HG03280 (cell line): ENCODE data around the gene CCL8.
"Not testable (repeated sequence)": the region's sequence is repeated elsewhere in the genome, so short reads cannot be mapped to it uniquely, and the experiment has no call there.

ENCODE experiments used
- ATAC-seq: cut with Tn5 transposase; IDR thresholded peaks from one replicate; pipeline ENCODE4 v1.9.1; 2021; ENCODE audit warnings: mild to moderate bottlenecking, moderate library complexity; ENCODE audit not compliant: unreplicated experiment

The CCL8 gene

DNA sequence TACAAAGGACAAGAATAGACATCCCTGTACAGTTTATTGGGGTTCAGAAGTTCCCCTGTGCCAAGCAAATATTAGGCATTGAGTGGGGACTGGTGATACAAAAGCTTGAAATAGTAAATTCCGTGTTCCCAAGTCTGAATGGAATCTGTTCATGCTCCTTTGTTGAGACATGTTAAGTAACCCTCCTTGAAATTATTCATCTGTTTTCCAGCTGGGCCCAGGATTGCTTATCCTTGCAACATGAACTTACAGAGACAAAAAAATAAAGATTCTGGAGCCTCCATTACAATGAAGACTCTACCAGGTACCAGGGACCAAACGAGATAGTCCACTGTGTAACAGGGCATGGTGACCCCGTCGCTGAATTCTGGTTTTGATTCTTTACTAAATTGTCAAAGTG lies 6.1 kb upstream of the CCL8 start:
- ATAC-seq = no peak

DNA sequence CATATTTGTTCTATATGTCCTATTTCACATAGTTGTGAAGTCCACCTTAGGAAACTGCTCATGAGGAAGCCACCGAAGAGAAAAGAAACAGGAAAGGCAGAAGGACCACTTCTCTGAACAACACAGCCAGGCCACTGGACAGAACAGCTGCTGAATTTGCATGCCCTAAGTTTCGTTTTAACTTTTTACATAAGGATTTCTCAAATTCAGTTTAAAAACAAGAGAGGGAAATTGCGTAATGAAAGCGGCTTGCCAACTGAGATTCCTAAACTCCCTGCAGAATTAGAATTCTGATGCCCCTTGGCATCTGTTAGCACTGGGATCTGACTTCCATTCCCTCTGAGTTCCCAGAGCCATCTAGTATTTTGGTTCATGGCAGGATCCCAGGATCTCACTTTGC lies 5.0 kb upstream of the CCL8 start:
- ATAC-seq = no peak

DNA sequence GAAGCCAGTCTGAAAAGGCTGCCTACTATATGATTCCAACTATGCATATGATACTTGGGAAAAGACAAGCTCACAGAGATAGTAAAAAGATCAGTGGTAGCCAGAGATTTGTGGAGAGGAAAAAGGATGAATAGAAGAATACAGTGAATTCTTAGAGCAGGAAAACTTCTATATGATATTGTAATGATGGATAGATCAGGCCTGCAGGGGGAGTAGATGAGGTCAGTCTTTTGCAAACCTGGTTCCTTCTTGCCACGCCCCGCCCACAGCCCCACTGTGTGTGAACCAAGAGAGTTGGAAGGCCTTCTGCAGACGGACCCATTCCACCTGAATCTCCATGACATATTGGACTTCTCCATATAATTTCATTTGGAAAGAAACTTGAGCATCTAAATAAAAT lies 761 bp upstream of the CCL8 start:
- no peak for ATAC-seq

DNA sequence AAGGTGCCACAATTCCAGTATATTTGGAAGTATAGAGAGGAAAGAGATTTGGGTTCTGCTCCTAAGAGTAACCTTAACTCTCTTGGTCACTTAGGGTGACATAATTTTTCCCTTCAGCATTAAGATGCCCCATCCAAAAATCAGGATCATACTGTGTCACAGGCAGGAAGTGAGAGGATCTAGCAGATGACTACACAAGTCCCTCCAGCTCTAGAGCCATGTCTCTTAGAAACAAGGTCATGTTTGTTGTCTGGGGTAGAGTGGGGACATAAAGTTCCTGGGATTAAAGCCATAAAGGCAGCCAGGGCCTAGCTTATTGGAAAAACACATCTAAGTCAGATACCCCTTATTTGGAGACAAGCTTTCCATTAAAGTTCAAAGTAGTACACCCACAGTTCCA lies 2.7 kb downstream of the CCL8 start:
- no peak for ATAC-seq

DNA sequence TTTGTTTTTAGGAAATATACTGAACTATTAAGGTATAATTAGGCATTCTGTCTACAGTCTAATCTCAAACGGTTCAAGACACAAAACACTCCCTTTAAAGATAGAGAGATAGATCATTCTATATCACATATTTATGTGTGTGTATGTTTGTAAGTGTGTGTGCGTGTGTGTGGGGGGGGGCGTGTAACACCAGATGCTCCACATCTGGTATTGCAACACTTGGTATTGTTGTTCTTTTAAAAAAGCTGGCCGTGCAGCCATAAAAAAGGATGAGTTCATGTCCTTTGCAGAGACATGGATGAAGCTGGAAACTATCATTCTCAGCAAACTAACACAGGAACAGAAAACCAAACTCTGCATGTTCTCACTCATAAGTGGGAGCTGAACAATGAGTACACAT lies 8.3 kb downstream of the CCL8 start:
- not testable (repeated sequence) for ATAC-seq

DNA sequence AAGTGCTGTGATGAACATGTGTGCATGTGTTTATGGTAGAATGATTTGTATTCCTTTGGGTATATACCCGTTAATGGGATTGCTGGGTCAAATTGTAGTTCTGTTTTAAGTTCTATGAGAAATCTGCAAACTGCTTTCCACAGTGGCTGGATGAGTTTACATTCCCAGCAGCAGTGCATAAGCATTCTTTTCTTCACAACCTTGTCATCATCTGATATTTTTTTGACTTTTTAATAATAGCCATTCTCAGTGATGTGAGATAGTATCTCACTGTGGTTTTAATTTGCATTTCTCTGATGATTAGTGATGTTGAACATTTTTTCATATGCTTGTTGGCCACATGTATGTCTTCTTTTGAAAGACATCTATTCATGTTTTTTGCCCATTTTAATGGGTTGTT lies 18.5 kb downstream of the CCL8 start:
- ATAC-seq = no peak

DNA sequence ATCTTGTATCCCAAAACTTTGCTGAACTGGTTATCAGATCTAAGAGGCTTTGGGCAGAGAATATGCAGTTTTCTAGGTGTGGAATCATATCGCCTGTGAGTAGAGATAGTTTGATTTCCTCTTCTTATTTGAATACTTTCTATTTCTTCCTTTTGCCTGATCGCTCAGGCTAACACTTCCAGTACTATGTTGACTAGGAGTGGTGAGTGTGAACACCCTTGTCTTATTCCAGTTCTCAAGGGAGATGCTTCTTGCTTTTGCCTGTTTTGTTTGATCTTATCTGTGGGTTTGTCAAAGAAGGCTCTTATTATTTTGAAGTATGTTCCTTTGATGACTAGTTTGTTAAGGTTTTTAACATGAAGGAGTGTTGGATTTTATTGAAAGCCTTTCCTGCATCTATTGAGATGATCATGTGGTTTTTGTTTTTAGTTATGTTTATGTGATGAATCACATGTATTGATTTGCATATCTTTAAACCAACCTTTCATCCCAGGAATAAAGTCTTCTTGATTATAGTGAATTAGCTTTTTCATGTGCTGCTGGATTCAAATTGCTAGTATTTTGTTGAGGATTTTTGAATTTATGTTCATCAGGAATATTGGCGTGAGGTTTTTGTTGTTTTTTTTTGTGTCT lies 20.0 kb downstream of the CCL8 start:
- no peak for ATAC-seq

DNA sequence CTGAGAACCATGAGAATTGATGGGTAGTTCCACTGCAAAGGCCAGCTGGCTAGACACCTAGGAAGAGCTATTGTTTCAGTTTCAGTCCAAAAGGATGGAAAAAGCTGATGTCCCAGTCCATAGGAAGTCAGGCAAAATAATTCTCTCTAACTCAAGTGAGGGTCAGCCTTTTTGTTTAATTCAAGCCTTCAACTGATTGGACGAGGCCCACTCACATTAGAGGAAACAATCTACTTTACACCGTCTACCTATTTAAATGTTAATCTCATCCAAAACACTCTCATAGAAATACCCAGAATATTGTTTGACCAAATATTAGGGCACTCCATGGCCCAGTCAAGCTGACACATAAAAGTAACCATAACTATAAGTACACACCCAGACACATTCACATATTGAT lies 22.7 kb downstream of the CCL8 start:
- ATAC-seq = no peak

DNA sequence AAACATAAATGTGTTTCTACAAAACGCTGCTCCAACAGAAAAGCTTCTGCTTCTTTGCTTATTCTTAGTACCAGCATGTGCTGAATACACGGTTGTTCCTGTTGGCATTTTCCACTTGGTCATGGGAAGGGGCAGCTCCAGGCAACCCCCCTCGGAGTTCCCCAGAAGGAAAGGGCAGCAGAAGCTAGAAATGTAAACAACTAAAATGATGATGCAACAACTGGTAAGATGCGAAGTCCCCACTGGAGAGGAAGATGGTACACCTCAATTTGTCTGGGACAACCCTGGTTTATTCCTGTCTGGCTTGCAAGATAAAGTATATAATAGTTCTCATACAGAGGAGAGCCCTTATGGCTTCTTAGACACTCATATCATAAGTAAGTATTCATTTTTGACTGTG lies 27.8 kb downstream of the CCL8 start:
- ATAC-seq = no peak

DNA sequence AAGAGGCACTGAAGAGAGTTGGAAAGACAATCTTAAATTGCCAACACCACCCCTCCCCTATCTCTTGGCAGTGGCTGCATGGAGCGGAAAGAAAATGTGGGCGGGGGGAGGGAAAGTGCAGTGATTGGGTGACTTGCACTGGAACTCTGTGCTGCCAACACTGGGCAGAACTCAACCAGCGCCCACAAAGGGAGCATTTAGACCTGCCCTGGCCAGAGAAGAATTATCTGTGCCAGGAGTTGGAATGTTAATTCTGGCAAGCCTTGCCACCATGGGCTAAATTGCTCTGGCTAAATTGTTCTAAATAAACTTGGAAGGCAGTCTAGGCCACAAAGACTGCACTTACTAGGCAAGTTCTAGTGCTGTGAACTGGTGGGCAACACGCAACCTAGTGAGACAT lies 30.5 kb downstream of the CCL8 start:
- no peak for ATAC-seq

DNA sequence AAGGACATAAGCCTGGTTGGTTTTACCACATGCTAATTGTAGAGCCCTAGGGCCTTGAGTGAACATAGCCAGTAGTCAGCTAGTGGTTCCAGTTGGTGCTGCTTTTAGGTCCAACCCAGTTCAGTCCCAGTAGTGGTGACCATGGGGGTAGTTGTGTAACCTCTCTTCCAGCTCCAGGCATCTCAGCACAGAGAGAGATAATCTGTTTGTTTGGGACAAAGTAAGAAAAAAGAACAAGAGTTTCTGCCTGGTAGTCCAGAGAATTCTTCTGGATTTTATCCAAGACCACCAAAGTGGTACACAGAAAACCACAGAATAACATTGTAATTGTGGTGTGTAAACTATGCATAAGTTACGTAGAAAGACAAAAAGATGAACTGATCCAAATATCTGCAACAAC lies 31.9 kb downstream of the CCL8 start:
- ATAC-seq = no peak

DNA sequence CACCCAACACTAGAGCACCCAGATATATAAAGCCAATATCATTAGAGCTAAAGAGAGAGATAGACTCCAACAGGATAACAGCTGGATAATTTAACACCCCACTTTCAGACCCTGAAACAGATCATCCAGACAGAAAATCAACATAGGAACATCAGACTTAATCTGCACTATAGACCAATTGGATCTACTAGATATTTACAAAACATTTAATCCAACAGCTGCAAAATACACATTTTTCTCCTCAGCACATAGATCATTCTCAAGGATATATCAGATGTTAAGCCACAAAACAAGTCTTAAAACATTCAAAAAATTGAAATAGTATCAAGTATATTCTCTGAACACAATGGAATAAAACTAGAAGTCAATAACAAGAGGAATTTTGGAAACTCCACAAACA lies 33.0 kb downstream of the CCL8 start:
- ATAC-seq = no peak

DNA sequence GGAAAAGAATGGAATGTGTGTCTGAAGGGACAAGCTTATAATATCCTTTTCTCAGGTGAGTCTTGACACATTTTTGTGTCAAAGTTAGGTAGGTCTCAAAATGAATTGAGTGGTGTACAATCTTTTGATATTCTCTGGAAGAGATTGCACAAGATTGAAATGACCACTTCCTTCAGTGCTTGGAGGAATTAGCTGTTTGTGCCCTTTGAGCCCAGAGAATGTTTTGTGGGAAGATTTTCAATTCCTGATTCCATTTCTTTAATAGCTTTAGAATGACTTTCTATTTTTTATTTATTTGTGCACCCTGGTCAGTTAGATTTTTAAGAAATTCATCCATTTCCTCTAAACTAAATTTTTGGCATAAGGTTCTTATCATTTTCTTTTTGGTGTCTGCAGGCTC lies 35.4 kb downstream of the CCL8 start:
- no peak for ATAC-seq

DNA sequence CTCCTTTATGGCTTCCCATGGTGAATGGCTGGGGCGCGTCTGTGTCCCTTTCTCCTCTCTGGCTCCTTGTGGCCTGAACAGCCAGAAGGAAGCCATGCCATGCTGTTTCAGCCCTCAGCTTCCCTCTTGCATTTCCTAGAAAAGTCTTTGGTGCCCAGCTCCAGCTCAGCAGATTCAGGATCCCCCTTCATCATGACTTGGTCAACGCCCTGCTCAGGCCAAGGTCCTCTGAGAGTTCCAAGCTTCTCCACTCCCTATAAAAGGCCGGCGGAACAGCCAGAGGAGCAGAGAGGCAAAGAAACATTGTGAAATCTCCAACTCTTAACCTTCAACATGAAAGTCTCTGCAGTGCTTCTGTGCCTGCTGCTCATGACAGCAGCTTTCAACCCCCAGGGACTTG lies 37.0 kb downstream of the CCL8 start, which contains the start of gene CCL13:
CCL13 (plus strand) TSS at position 287 of the 400 bp plus-strand sequence; CDS start at position 334, 47 bp downstream.
- ATAC-seq = no peak

DNA sequence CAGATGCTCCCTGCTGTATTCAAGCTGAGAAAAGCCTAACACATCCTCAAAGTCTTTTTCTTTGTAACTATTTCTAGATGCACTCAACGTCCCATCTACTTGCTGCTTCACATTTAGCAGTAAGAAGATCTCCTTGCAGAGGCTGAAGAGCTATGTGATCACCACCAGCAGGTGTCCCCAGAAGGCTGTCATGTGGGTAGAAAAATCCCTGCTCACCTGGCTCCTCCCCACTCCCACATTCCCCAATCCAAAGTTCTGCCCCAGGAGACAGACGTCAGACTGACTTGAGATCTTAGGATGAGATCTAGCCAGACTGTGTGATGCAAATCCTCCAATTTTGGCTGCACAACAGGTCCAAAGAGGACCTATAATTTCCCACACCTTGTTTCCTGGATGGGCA lies 38.2 kb downstream of the CCL8 start:
- no peak for ATAC-seq

DNA sequence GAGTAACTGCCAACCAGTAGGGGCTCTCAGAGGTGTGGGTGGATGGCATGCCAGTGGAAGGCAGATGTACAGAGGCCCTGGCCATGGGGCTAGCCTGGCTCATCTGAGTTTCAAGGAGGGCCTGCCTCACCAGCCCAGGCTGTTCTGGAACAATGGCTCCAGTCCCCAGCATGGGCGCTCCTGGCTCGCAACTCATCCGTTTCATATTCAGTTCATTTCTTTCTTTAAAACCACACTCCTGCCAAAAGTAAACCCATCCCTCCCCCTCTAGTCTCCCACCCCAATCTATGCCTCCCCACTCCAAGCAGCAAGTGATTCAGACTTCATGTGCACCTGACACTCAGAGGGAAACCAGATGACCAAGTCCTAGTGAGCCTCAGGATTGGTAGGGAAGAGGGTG lies 39.4 kb downstream of the CCL8 start:
- no peak for ATAC-seq

DNA sequence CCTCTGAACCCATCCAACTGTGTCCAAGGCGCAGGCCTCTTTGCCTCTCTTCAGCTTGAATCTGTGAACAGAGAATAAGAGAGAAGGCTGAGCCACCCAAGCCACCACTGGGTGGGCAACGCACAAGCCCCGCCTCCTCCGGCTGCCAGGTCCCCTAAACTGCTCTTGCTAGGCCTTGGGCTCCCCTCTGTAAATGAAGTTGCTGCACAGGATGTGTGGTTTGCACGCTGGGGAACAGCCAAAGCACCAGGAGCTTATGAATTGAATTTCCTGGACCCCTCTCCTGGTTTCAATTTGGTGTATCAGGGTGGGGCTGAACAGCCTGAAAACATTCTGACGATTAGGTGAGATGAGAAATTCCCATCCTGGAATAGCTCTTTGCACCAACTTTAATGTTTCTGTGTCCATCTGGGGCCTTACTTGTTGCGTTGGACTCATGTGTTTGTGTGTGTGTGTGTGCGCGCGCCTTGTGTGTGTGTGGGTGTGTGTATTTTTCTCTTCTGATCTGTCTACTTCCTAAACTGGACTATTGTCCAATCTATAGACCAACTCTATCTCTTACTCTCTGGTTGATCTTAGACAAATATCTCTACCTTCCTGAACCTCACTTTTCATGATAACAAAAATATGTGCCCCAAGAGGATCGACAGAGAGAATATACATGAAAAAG lies 41.5 kb downstream of the CCL8 start:
- no peak for ATAC-seq

DNA sequence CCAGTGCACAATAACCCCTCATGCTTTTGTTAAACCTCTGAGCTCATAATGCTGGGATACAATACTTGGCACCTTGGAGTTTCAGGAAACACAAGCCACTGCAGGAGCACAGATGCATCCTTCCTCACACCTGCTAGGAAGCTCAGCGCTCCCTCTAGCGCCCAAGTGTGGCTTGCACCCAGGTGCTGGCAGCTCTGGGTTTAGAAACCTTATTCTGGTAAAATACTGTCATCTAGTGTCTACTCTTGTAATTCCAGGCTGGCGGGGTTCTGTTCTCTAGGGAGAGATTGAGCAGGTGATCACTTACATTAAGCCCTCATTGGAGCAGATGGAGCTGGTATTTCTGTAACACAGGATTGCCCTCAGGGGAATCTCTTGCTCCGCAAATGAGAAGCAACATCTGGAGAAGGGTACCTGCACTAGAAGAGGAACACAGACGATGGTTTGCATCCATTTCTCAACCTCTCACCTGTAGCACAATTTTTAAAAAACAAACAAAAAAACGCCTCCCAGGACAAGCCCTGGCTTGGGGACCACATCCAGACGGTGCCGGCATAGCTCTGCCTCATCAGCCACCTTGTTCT lies 42.3 kb downstream of the CCL8 start:
- no peak for ATAC-seq

DNA sequence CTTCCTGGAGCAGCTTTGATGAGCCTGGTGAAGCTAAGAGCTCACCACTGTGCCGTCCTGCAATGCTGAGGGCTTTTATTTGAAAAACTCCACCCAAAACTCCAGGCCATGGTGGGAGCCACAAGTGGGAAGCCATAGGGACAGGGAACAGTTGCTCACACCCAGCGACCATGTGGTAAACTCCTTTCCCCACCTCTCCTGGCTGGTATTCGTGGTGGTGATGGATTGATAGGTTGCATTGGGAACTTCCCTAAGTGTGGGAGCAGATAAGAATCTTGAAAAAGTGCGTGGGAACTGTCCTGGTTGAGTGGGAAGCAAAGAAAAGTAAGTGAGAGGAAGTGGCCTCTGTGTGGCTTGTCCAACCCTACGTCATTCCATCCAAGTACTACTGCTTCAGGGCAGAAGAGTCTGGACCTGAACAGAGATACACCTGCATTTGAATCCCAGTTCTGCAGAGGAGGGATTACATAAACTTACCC lies 44.0 kb downstream of the CCL8 start, which contains the start of gene CCL1:
CCL1 (minus strand) TSS at position 51 of the 479 bp plus-strand sequence. CDS start 72 bp downstream, outside the sequence.
- no peak for ATAC-seq

DNA sequence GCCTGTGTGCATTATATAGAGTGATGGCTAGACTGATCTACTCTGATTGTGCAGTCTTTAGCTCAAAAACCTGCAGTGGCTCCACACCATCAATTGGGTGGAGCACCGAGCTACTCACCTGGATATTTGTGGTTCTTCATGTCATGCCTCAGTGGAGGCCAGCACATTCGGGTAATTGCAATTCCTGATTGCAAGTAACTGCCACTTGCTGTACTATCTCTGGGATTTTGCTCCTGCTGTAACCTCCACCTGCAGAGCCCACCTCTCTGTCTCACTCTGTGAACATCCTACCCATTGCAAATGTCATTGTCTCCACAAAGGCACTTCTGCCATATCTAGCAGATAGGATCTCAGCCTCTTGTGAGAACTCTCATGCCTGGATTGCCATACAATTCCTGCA lies 45.5 kb downstream of the CCL8 start:
- ATAC-seq = no peak

DNA sequence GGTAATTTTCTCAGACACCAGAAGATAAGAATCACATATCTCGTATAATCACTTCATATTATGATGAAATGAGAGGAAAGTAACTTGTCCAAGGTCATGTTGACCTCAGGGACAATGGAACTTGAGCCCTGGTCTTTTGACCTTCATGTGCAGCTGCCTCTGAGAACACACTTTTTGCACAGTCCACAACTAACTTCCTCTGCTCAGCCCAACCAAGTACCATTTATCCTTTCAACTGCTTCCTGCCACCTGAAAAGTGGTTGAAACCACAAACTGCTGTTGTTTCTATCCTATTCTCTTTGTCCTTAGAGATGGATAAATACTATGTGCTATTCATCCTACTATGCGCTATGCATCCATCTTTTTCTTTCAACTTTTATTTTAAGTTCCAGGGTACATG lies 46.1 kb downstream of the CCL8 start:
- ATAC-seq = no peak

DNA sequence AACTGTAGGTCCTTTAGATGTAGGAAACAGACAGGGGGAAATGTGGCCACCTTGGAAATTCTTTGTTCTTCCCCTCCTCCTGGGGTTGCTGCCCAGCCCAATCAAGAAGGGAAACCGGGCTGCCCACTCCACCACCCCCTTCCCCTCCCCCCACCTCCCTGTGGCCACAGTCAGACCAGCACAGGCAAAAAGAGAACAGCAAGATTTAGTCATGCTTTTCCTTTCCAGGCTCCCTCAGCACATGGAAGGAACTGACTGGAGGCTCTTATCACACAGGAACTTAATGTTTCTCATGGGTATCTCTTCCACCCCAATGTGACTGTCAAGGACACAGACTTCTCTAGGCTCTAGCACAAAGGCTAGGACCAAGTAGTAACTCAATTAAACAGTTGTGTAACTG lies 46.8 kb downstream of the CCL8 start:
- ATAC-seq = no peak
